ES-I3 (cell line): Measurements from ENCODE around the gene CAMKMT.
"Not testable (repeated sequence)": the region's sequence is repeated elsewhere in the genome, so short reads cannot be mapped to it uniquely, and the experiment has no call there.

Experiments
- H3K36me3 ChIP-seq: 2 replicates; pipeline ENCODE4 v1.6.1; 2013; ENCODE audit warnings: mild to moderate bottlenecking, low read length, control low read depth, moderate library complexity; ENCODE audit not compliant: insufficient read depth
- H3K4me1 ChIP-seq: 2 replicates; pipeline ENCODE4 v1.6.1; 2013; ENCODE audit warnings: mild to moderate bottlenecking, control low read depth, low read length; ENCODE audit not compliant: insufficient read depth
- H3K9ac ChIP-seq: 2 replicates; pipeline ENCODE4 v1.6.1; 2013; ENCODE audit warnings: low read depth, mild to moderate bottlenecking, low read length, moderate library complexity
- H3K9me3 ChIP-seq: 2 replicates; pipeline ENCODE4 v1.6.1; 2013; ENCODE audit warnings: mild to moderate bottlenecking, low read length, moderate library complexity; ENCODE audit not compliant: control insufficient read depth, insufficient read depth

The CAMKMT gene

DNA sequence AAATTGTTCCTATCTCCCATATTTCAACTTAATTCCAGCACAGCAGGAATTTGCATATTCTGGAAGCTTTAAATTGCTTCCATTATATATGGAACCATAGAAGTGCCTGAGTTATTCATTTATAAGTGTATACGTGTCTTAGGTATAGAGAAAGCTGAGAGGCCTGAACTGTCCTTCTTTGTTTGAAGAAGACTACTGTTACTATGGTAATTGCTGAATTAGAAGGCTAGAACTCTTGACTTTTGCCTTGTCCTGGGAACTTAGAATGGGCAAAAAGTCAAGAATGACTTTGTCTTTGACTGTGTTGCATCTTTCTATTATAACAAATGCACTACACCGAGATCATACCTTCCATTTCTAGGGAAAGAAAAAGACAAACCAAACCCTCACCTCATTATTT lies 15.7 kb downstream of the CAMKMT start:
- Histone ChIP-seq H3K4me1 (no peaks in the 10 kb centered on the region), H3K9ac (no peak overlapping the region), H3K9me3 (no peaks in the 10 kb centered on the region), H3K36me3 (no peaks in the 10 kb centered on the region)

- not testable (repeated sequence) for H3K9ac ChIP-seq, H3K4me1 ChIP-seq, H3K9me3 ChIP-seq, H3K36me3 ChIP-seq
These were observed 23.5 kb downstream of the CAMKMT start for GRCh38 chr2:44385226-44385625.

DNA sequence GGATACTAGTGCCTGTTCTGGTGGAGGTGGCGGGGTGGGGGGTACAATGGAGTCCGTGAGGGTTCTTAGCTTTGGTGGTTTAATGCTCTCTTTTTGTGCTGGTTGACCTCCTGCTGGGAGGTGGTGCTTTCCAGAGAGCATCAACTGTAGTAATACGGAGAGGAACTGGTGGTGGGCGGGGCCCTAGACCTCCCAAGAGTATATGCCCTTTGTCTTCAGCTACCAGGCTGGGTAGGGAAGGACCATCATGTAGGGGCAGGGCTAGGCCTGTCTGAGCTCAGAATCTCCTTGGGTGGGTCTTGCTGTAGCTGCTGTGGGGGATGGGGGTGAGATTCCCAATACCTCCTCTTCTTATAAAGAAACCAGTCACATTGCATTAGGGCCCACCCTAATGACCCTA lies 27.1 kb downstream of the CAMKMT start:
- no peaks in the 10 kb centered on the region for H3K36me3 ChIP-seq
- no peaks in the 10 kb centered on the region for H3K4me1 ChIP-seq
- no peak overlapping the region for H3K9ac ChIP-seq
- H3K9me3 ChIP-seq = peaks cover 5% of the 10 kb centered on the region; the same call in 1 of the 2 replicates

DNA sequence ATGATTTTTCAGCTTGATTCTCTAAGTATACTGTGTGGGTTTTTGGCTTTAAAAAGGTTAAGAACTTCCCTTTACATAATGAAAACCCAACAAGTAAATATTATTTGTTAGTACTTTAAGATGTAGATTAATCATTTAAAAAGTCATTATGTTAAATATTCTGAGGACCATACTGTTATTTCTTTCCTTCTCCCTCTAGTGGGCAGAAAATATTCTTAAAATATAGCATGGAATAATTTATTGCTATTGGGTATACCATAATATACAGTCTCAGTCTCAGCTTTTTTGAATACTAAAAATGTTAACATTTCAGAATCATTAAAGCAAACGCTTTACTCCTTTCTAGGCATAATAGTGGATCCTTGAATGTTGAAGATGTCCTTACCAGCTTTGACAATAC lies 28.1 kb downstream of the CAMKMT start:
- no peaks in the 10 kb centered on the region for H3K4me1 ChIP-seq
- no peaks in the 10 kb centered on the region for H3K36me3 ChIP-seq
- no peak overlapping the region for H3K9ac ChIP-seq
- H3K9me3 ChIP-seq = peaks cover 5% of the 10 kb centered on the region; the same call in 1 of the 2 replicates

GRCh38 chr2:44392338-44392943 lies 30.7 kb downstream of the CAMKMT start:
- peaks cover 3% of the 10 kb centered on the region; the same call in 1 of the 2 replicates for H3K9me3 ChIP-seq
- H3K36me3 ChIP-seq = no peaks in the 10 kb centered on the region
- peaks cover 4% of the 10 kb centered on the region; the same call in 1 of the 2 replicates for H3K4me1 ChIP-seq
- no peak overlapping the region for H3K9ac ChIP-seq

DNA sequence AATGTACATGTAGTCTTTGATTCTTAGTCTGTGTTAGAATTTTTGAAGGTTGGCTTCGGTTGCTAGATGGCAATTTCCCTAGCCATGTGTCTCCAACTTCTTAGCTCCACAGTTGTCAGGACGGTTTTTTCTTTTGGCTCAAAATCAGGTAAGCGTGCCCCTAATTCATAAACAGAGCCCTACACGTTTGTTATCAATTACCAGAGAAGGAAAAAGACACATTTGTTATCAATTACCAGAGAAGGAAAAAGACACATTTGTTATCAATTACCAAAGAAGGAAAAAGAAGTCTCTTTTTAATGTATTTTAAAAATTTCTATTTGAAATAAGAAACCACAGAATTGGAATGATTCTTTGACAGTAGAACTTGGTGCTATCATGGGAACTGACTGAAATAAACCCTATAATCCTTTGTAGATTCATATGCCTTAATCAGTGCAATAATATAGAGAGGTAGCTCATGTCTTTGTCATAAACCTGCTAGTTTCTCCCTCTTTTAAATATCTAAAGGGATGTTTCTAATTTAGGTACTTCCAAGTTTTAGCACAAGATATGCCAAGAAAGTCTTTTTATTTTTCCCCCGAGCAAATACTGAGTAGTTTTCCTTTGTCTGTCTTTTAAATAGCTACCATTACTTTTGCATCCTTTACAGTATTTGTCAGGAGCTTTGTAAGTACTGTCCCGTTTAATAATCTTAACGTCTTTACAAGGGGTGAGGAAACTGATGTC lies 35.9 kb downstream of the CAMKMT start:
- H3K9ac ChIP-seq = no peak overlapping the region
- peaks cover 9% of the 10 kb centered on the region; the same call in 1 of the 2 replicates for H3K4me1 ChIP-seq
- no peaks in the 10 kb centered on the region for H3K36me3 ChIP-seq
- H3K9me3 ChIP-seq = no peaks in the 10 kb centered on the region

DNA sequence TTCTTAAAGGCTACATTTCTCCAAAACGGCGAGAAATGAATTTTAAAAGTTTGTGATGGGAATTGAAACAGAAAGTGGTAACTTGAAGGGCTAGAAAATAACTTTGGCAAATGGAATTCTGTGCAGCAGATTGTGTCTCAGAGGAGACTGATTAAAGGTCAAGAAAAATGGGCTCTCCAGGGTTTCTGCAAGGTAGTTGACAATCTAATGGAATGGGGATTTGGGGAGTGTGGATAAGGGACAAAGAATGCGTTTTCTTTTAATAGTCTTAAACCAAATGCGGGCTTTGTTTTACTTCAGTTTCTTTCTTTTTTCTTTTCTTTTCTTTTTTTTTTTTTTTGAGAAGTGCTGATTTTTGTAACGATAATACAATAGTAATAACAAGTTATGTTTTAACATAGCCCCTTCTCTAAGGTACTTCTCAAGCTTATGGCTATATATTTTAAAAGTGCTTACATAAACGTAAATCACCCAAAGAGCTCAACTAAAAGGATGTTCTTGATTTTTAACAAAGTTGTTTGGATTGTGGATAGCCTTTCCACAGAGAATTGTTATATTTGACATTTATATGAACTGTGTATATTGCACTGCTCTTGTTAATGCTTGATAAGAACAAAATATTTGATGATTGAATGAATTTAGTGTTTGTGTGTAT lies 36.6 kb downstream of the CAMKMT start:
- no peaks in the 10 kb centered on the region for H3K36me3 ChIP-seq
- no peak overlapping the region for H3K9ac ChIP-seq
- no peaks in the 10 kb centered on the region for H3K9me3 ChIP-seq
- H3K4me1 ChIP-seq = peaks cover 9% of the 10 kb centered on the region; the same call in 1 of the 2 replicates

- Histone ChIP-seq H3K36me3 (no peaks in the 10 kb centered on the region), H3K9me3 (no peaks in the 10 kb centered on the region), H3K9ac (no peak overlapping the region), H3K4me1 (0 out of 2 replicates have a peak, but pooled peaks cover 3% of the 10 kb centered on the region)
These were observed 59.0 kb downstream of the CAMKMT start for GRCh38 chr2:44420725-44421124.

DNA sequence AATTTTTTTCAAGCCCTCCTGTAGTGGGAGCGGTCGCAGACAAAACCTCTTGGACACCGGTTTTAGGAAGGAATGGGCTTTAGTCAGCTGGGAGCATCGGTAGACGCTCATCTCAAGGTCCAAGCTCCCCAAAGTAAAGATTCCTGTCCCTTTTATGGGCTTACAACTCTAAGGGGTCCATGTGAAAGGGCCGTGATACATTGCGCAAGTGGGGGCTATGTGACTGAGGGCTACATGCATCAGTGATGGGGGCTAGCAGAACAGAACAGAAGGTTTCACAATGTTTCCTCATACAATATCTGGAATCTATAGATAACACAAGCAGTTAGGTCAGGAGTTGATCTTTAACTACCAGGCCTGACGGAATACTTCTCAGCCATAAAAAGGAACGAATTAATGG lies 62.5 kb downstream of the CAMKMT start:
- H3K9me3 ChIP-seq = peaks cover 4% of the 10 kb centered on the region
- H3K9ac ChIP-seq = no peak overlapping the region
- 0 out of 2 replicates have a peak, but pooled peaks cover under 1% of the 10 kb centered on the region for H3K4me1 ChIP-seq
- H3K36me3 ChIP-seq = no peaks in the 10 kb centered on the region; the same call in 1 of the 2 replicates

GRCh38 chr2:44429034-44429433 lies 67.3 kb downstream of the CAMKMT start:
- Histone ChIP-seq H3K4me1 (peaks cover 29% of the 10 kb centered on the region), H3K36me3 (no peaks in the 10 kb centered on the region; the same call in 1 of the 2 replicates), H3K9ac (no peak overlapping the region), H3K9me3 (peaks cover 4% of the 10 kb centered on the region)

- Histone ChIP-seq H3K9ac (no peak overlapping the region), H3K36me3 (no peaks in the 10 kb centered on the region; the same call in 1 of the 2 replicates), H3K4me1 (peaks cover 37% of the 10 kb centered on the region), H3K9me3 (peaks cover 4% of the 10 kb centered on the region)
These were observed 68.6 kb downstream of the CAMKMT start for GRCh38 chr2:44430342-44430741.

GRCh38 chr2:44433895-44434294 lies 72.1 kb downstream of the CAMKMT start:
- Histone ChIP-seq H3K9me3 (no peaks in the 10 kb centered on the region; the same call in 1 of the 2 replicates), H3K4me1 (peaks cover 37% of the 10 kb centered on the region), H3K9ac (no peak overlapping the region), H3K36me3 (no peaks in the 10 kb centered on the region)

DNA sequence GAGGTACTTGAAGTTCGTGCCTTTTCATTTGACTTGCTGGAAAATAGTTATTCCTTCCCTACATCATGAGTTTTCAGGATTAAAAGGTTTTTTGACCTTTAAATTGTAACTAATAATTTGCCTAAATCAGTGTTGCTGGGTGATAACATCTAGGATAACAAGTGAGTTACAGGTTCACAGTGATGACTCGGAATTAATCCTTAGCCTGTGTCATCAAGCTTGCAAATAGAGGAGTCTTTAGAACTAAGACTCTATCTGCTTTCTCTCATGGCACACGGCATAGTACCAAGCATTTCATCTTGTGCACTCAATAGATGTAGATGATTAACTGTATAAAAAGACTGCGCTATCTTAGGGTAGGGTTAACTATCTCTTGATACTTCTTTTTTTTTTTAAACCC lies 79.5 kb downstream of the CAMKMT start:
- no peaks in the 10 kb centered on the region for H3K9me3 ChIP-seq
- no peaks in the 10 kb centered on the region for H3K36me3 ChIP-seq
- H3K4me1 ChIP-seq = peaks cover 7% of the 10 kb centered on the region; the same call in 1 of the 2 replicates
- H3K9ac ChIP-seq = no peak overlapping the region

DNA sequence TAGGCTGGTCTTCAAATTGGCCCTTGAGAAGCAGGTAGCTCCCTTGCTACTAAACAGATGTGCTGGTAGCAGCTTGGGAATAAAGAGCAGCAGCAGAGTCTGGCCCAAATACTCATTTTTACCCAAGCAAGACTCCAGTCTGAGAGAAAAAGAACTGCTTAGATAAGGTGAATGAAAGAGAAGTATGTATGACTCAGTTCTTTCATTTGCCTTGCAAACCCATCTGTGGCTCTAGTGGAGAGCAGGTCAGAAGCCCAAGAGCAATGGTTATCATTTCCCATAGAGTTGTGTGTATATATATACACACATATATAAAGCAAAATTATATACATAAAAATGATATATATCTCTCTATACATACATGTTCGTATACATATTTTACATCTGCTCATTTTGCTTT lies 80.3 kb downstream of the CAMKMT start:
- Histone ChIP-seq H3K9me3 (no peaks in the 10 kb centered on the region), H3K36me3 (no peaks in the 10 kb centered on the region), H3K9ac (no peak overlapping the region), H3K4me1 (peaks cover 7% of the 10 kb centered on the region; the same call in 1 of the 2 replicates)
